ENCODE results near the gene ACTR3.

The ACTR3 gene

GRCh38 chr2:114001152-114001551 lies 111.3 kb downstream of the ACTR3 start:
- DNase-seq (ENCODE audit: low read depth in 2 of 2): no peak

- DNase-seq (ENCODE audit: low read depth in 2 of 2): no peak
These were observed 112.0 kb downstream of the ACTR3 start for GRCh38 chr2:114001937-114002336.

- no peak for DNase-seq (ENCODE audit: low read depth in 2 of 2)
These were observed 115.4 kb downstream of the ACTR3 start for GRCh38 chr2:114005110-114005783.

- no peak for DNase-seq (ENCODE audit: low read depth in 2 of 2)
These were observed 116.6 kb downstream of the ACTR3 start for GRCh38 chr2:114006460-114006859.

- DNase-seq (ENCODE audit: low read depth in 2 of 2): no peak
These were observed 117.5 kb downstream of the ACTR3 start for GRCh38 chr2:114007436-114007835.

- no peak for DNase-seq (ENCODE audit: low read depth in 2 of 2)
These were observed 118.8 kb downstream of the ACTR3 start for GRCh38 chr2:114008720-114009119.

- no peak for DNase-seq (ENCODE audit: low read depth in 2 of 2)
These were observed 119.5 kb downstream of the ACTR3 start for GRCh38 chr2:114009205-114009944.

GRCh38 chr2:114010001-114010400 lies 120.1 kb downstream of the ACTR3 start:
- DNase-seq (ENCODE audit: low read depth in 2 of 2): no peak

GRCh38 chr2:114011713-114012112 lies 121.8 kb downstream of the ACTR3 start:
- DNase-seq (ENCODE audit: low read depth in 2 of 2): no peak
